ENCODE data around the gene DPH5.

DNA sequence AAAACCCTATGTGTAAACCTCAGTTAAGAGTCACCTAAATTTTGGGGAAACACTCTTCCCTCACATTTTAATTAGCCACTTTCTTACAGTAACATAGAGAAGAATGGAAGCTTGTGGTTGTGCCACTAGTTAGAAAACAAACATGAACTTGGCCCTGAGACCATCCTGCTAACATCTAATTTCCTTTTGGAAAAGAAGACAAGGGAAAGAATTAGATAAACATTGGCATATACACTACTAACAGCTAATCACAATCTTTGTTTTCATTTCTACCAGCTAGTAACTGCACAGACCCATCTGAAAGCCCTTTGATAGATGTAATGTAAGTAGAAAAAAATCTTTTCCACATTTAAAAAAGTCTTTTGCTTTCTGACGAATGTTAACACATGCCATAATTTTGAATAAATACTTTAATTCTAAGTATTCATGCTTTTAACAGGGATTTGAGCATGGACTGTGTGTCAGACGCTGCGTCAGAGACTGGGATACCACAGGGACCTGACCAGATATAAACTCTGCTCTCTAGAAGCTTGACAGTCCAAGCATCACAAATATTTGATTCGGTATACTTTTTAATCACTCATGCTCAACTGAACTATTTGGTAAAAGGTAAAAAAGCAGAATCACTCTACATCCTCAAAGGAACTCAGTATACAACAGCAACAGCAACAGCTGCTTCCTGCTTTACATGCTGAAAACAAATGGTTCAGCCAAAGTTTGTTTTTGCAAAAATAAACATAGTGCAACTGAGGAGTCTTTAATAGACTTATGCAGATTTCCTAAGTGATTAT is 30.2 kb downstream of the DPH5 start:
- TF ChIP-seq, protein P1, sequence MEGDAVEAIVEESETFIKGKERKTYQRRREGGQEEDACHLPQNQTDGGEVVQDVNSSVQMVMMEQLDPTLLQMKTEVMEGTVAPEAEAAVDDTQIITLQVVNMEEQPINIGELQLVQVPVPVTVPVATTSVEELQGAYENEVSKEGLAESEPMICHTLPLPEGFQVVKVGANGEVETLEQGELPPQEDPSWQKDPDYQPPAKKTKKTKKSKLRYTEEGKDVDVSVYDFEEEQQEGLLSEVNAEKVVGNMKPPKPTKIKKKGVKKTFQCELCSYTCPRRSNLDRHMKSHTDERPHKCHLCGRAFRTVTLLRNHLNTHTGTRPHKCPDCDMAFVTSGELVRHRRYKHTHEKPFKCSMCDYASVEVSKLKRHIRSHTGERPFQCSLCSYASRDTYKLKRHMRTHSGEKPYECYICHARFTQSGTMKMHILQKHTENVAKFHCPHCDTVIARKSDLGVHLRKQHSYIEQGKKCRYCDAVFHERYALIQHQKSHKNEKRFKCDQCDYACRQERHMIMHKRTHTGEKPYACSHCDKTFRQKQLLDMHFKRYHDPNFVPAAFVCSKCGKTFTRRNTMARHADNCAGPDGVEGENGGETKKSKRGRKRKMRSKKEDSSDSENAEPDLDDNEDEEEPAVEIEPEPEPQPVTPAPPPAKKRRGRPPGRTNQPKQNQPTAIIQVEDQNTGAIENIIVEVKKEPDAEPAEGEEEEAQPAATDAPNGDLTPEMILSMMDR (IDR thresholded peaks at IDR 0.05): no peak
- TF ChIP-seq POLR2A (IDR thresholded peaks at IDR 0.05): no peak

Measured in right lobe of liver (tissue), 4 donors.